Measurements from ENCODE around the gene CLDN8. TPM values are rescaled to one million over a fixed set of nuclear protein-coding genes. Genes with fewer than 3 reads are reported as not detected.

CLDN8 gene
- total and polyA plus RNA-seq, 9 of the 15 experiments (the other 6 are each of a cell fraction or from before 2014, with no cell fraction given), result not detected

DNA sequence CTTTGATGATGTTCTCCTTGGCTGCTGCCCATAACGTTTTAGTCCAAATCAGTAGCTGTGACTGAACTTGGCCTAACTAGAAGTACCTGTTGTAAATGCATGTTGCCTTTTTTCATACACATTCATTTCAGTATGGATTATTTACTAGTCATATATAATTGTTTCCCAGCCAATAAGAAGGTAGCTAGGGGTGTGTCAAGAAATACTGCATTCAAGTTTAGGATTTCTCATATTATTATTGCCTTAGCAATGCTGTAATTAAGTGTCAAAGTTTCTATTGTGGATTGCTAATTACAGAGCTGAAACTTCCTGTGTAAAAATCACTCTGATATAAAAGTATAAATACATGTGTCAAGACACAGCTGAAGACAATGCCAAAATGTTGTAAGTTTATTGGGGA, 49.2 kb downstream of the CLDN8 start, which contains the start of gene CLDN17:
CLDN17 (minus strand) TSS at position 101 of the 400 bp plus-strand sequence. CDS start 188 bp downstream, outside the sequence.
- Histone ChIP-seq H2AFZ (ENCODE audit: low read depth, low read length) (no peak within 1 kb of the TSS), H4K20me1 (replicated peaks; ENCODE audit: control insufficient read depth, insufficient read depth, low read length) (no peaks in the 10 kb centered on the region), H3K9me1 (ENCODE audit: control insufficient read depth, insufficient read depth, low read length) (no peaks in the 10 kb centered on the region), H3K4me1 (replicated peaks in 1 of 2; ENCODE audit: control insufficient read depth in 2 of 2, insufficient read depth in 2 of 2, low read length in 2 of 2) (no peaks in the 10 kb centered on the region), H3K27me3 (ENCODE audit: control insufficient read depth in 2 of 2, insufficient read depth in 2 of 2, low read length in 2 of 2) (no peaks in the 10 kb centered on the region), H3K4me2 (ENCODE audit: insufficient read depth, low read length) (no peak within 1 kb of the TSS), H3K4me3 (no peak within 1 kb of the TSS), H3K79me2 (ENCODE audit: control insufficient read depth, insufficient read depth, low read length) (no peaks in the 10 kb centered on the region), H3K9me3 (replicated peaks; ENCODE audit: control insufficient read depth, insufficient read depth, low read depth, low read length) (no peaks in the 10 kb centered on the region), H3K27ac (ENCODE audit: extremely low read depth, low read depth, low read length) (no peak within 1 kb of the TSS), H3K9ac (ENCODE audit: insufficient read depth in 1 of 2, low read depth in 2 of 2, low read length in 2 of 2) (no peak within 1 kb of the TSS), H3K36me3 (ENCODE audit: control insufficient read depth, insufficient read depth, low read length) (no peaks in the 10 kb centered on the region)
- no TSS peak for BruUV-seq (replicated peaks)
- CTCF ChIA-PET (ENCODE audit: low intra/inter-chr PET ratio), result no interaction called here
- no peak for ATAC-seq
- no peak for FAIRE-seq
- POLR2A ChIA-PET, result no interaction called here
- WGBS (ENCODE audit: insufficient coverage, low coverage, missing lambda C conversion rate), result 0% methylated on average over 1 of the region's 1 CpG
- in situ Hi-C loops (cut with MboI), result no loop called here
- TF ChIP-seq, protein P1, sequence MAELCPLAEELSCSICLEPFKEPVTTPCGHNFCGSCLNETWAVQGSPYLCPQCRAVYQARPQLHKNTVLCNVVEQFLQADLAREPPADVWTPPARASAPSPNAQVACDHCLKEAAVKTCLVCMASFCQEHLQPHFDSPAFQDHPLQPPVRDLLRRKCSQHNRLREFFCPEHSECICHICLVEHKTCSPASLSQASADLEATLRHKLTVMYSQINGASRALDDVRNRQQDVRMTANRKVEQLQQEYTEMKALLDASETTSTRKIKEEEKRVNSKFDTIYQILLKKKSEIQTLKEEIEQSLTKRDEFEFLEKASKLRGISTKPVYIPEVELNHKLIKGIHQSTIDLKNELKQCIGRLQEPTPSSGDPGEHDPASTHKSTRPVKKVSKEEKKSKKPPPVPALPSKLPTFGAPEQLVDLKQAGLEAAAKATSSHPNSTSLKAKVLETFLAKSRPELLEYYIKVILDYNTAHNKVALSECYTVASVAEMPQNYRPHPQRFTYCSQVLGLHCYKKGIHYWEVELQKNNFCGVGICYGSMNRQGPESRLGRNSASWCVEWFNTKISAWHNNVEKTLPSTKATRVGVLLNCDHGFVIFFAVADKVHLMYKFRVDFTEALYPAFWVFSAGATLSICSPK (IDR thresholded peaks at IDR 0.05; ENCODE audit: borderline replicate concordance), result no peak
- TF ChIP-seq TEAD2 (tag; IDR thresholded peaks at IDR 0.05) (no peak), POLR2B (IDR thresholded peaks at IDR 0.05; ENCODE audit: low read depth, partially characterized antibody) (no peak), MECOM (CRISPR knock-in tag; IDR thresholded peaks at IDR 0.05) (no peak), HNRNPLL (IDR thresholded peaks at IDR 0.05; ENCODE audit: low read depth, low read length, poor library complexity, severe bottlenecking) (no peak), ZNF3 (CRISPR knock-in tag; IDR thresholded peaks at IDR 0.05) (no peak)
- intact Hi-C loops (cut with micrococcal nuclease), result no loop called here
- no peak for DNase-seq (ENCODE audit: extremely low read depth in 1 of 4, low spot score in 3 of 4)
